Measurements from ENCODE around the gene CIB1.

The CIB1 gene

DNA sequence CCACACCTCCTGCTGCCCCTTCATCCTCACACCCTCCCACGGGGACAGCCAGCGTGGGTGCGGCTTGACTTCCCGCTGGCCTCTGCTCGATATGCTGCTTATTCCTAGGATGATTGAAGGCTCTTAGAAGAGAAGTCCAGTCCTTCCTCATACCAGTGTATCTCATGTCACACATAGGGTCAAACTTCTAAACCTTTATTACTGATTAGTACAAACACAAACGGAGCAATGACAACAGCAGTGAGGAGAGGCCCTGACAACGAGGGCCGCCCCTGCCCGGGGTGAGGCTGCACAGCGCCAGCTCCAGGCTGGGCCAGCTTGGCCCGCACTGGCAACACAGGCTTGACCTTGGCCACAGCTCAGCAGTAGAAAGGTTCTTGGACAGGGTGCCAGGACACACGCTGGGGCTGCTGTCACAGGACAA lies 3.7 kb downstream of the CIB1 start:
- no peak for DNase-seq (ENCODE audit: low read depth)
- H3K4me3 ChIP-seq (ENCODE audit: low read length) = no peak overlapping the region
- TF ChIP-seq, protein P1, sequence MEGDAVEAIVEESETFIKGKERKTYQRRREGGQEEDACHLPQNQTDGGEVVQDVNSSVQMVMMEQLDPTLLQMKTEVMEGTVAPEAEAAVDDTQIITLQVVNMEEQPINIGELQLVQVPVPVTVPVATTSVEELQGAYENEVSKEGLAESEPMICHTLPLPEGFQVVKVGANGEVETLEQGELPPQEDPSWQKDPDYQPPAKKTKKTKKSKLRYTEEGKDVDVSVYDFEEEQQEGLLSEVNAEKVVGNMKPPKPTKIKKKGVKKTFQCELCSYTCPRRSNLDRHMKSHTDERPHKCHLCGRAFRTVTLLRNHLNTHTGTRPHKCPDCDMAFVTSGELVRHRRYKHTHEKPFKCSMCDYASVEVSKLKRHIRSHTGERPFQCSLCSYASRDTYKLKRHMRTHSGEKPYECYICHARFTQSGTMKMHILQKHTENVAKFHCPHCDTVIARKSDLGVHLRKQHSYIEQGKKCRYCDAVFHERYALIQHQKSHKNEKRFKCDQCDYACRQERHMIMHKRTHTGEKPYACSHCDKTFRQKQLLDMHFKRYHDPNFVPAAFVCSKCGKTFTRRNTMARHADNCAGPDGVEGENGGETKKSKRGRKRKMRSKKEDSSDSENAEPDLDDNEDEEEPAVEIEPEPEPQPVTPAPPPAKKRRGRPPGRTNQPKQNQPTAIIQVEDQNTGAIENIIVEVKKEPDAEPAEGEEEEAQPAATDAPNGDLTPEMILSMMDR (IDR thresholded peaks at IDR 0.05; ENCODE audit: insufficient read depth, low read depth, low read length, missing control alignments) = no peak

DNA sequence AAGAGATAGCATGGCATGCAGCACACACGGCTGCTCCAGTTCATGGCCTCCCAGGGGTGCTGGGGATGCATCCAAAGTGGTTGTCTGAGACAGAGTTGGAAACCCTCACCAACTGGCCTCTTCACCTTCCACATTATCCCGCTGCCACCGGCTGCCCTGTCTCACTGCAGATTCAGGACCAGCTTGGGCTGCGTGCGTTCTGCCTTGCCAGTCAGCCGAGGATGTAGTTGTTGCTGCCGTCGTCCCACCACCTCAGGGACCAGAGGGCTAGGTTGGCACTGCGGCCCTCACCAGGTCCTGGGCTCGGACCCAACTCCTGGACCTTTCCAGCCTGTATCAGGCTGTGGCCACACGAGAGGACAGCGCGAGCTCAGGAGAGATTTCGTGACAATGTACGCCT lies 4.8 kb downstream of the CIB1 start:
- no peak for DNase-seq (ENCODE audit: low read depth)
- no peak overlapping the region for H3K4me3 ChIP-seq (ENCODE audit: low read length)
- TF ChIP-seq, protein P1 (IDR thresholded peaks at IDR 0.05; ENCODE audit: insufficient read depth, low read depth, low read length, missing control alignments) = no peak

DNA sequence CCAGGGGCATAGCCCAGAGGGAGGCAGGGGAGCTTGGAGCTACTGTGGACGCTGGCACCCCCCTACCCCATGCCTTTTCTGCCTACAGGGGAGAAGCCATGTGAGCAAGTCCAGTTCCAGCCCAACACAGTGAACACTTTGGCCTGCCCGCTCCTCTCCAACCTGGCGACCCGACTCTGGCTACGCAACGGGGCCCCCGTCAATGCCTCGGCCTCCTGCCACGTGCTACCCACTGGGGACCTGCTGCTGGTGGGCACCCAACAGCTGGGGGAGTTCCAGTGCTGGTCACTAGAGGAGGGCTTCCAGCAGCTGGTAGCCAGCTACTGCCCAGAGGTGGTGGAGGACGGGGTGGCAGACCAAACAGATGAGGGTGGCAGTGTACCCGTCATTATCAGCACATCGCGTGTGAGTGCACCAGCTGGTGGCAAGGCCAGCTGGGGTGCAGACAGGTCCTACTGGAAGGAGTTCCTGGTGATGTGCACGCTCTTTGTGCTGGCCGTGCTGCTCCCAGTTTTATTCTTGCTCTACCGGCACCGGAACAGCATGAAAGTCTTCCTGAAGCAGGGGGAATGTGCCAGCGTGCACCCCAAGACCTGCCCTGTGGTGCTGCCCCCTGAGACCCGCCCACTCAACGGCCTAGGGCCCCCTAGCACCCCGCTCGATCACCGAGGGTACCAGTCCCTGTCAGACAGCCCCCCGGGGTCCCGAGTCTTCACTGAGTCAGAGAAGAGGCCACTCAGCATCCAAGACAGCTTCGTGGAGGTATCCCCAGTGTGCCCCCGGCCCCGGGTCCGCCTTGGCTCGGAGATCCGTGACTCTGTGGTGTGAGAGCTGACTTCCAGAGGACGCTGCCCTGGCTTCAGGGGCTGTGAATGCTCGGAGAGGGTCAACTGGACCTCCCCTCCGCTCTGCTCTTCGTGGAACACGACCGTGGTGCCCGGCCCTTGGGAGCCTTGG lies 5.6 kb downstream of the CIB1 start:
- no peak overlapping the region for H3K4me3 ChIP-seq (ENCODE audit: low read length)
- DNase-seq (ENCODE audit: low read depth) = no peak
- TF ChIP-seq, protein P1 (IDR thresholded peaks at IDR 0.05; ENCODE audit: insufficient read depth, low read depth, low read length, missing control alignments) = no peak

DNA sequence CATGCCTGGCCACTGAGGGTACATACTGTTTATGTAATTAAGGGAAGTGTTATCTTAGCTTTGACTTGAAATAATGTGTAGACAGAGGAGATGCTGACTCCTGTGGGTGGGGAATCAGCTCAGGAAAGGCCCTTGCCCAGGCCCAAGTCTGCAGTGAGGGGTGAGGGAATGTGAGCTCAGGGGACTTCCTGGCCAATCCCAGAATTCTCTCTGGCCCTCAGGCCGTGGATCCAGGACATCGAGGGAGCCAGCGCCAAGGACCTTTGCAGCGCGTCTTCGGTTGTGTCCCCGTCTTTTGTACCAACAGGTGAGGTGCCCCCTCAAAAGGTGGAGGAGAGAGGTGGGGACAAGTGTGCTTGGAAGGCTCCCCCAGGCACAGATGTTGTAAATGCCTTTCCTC lies 6.4 kb downstream of the CIB1 start:
- DNase-seq (ENCODE audit: low read depth) = no peak
- TF ChIP-seq, protein P1 (IDR thresholded peaks at IDR 0.05; ENCODE audit: insufficient read depth, low read depth, low read length, missing control alignments) = no peak
- H3K4me3 ChIP-seq (ENCODE audit: low read length) = no peak overlapping the region

DNA sequence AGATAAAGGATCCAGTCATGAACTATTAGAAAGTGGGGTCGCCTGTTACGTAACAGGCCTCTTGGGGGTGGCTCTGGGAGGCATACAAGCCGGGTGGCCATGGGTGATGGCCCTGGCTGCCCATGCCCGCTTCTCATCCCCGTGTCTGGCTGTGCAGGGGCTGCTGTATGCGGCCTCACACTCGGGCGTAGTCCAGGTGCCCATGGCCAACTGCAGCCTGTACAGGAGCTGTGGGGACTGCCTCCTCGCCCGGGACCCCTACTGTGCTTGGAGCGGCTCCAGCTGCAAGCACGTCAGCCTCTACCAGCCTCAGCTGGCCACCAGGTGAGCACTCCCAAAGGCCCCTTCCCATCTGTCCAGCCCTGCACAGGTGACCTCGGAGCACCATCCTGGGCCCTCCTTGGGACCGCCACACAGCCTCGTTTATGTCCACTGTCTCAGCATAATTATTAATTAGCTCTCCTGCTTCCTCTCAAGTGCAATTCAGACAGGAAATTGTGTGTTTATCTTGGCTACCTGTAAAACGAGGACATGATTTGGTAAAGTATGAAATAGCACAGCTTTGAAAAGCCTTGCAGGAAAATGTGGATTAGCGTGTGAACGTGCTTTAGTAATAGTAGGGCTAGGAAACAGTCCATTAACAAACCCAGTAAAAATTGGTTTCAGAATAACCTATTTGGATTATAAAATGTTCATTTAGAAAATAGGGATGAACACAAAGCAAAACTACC lies 8.1 kb downstream of the CIB1 start:
- TF ChIP-seq, protein P1 (IDR thresholded peaks at IDR 0.05; ENCODE audit: insufficient read depth, low read depth, low read length, missing control alignments) = no peak
- no peak for DNase-seq (ENCODE audit: low read depth)
- H3K4me3 ChIP-seq (ENCODE audit: low read length) = no peak overlapping the region

DNA sequence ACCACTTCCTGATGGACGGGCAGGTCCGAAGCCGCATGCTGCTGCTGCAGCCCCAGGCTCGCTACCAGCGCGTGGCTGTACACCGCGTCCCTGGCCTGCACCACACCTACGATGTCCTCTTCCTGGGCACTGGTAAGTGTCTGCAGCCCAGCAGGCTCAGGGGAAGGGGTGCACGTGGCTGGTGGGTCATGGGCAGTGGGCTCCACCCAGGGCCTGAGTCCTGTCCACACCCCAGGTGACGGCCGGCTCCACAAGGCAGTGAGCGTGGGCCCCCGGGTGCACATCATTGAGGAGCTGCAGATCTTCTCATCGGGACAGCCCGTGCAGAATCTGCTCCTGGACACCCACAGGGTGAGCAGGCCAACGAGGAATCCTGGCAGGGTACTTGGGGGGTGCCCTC lies 8.7 kb downstream of the CIB1 start:
- no peak overlapping the region for H3K4me3 ChIP-seq (ENCODE audit: low read length)
- TF ChIP-seq, protein P1 (IDR thresholded peaks at IDR 0.05; ENCODE audit: insufficient read depth, low read depth, low read length, missing control alignments) = no peak
- no peak for DNase-seq (ENCODE audit: low read depth)
